Naive thymus-derived CD4-positive, alpha-beta T cell (primary cell): ENCODE measurements around the gene PFN4. TPM values are rescaled to one million over a fixed set of nuclear protein-coding genes. Genes with fewer than 3 reads are reported as not detected.
A peak's percentile ranks its signal among the peaks of the same experiment; 100 is the strongest.

Experiments
- ATAC-seq: fragments of 150-1000 bp; cut with Tn5 transposase; 2 replicates; pipeline ENCODE4 v1.10.0; 2021; ENCODE audit warnings: mild to moderate bottlenecking, moderate library complexity
- CTCF ChIA-PET: fragments of 350-600 bp; sonication (Branson Sonifier 250); formaldehyde crosslinking; loops from one replicate; lab custom pipeline; 2021; ENCODE audit warnings: antibody characterized with exemption; lab: Charles Lee
- POLR2A ChIA-PET: fragments of 350-600 bp; sonication (Branson Sonifier 250); formaldehyde crosslinking; loops from one replicate; lab custom pipeline; 2021; ENCODE audit warnings: antibody characterized with exemption, inconsistent platforms; lab: Charles Lee
- DNase-seq, 9 donors: peaks; one replicate each; pipeline versions ENCODE4 v3.0.0 to v3.0.0-alpha.2; 2020 to 2022; ENCODE audit warnings: mixed read lengths in 1 of 9
- H3K27ac ChIP-seq: one replicate; pipeline ENCODE4 v1.7.0; 2013; ENCODE audit warnings: mild to moderate bottlenecking, low read depth, low read length, moderate library complexity
- H3K27me3 ChIP-seq, 2 donors: one replicate each; pipeline ENCODE4 v1.7.0; 2013; ENCODE audit warnings: low read length in 2 of 2, mild to moderate bottlenecking in 2 of 2, moderate library complexity in 2 of 2; ENCODE audit not compliant: control insufficient read depth in 2 of 2, insufficient read depth in 2 of 2
- H3K36me3 ChIP-seq, 3 experiments: 1 replicate in 2 of 3; 2 replicates in 1 of 3; pipeline ENCODE4 v1.7.0; 2013; ENCODE audit warnings: low read length in 3 of 3, mild to moderate bottlenecking in 3 of 3, moderate library complexity in 1 of 3; ENCODE audit not compliant: insufficient read depth in 3 of 3, control insufficient read depth in 2 of 3
- H3K4me1 ChIP-seq, 2 donors: one replicate each; pipeline ENCODE4 v1.7.0; 2013; ENCODE audit warnings: low read length in 2 of 2, mild to moderate bottlenecking in 2 of 2, moderate library complexity in 1 of 2; ENCODE audit not compliant: control insufficient read depth in 2 of 2, insufficient read depth in 2 of 2
- H3K4me3 ChIP-seq: 2 replicates; pipeline ENCODE4 v1.7.0; 2013; ENCODE audit warnings: mild to moderate bottlenecking, low read length
- H3K9me3 ChIP-seq, 3 experiments: 1 replicate in 2 of 3; 2 replicates in 1 of 3; pipeline ENCODE4 v1.7.0; 2013; ENCODE audit warnings: low read length in 3 of 3; ENCODE audit not compliant: control insufficient read depth in 2 of 3
- H3K27ac Mint-ChIP-seq, 9 donors: one replicate each; pipeline ENCODE4 v1.8.0; 2020 to 2022; ENCODE audit warnings: mixed read lengths in 9 of 9, mild to moderate bottlenecking in 8 of 9, moderate library complexity in 5 of 9, inconsistent platforms in 2 of 9
- H3K27me3 Mint-ChIP-seq, 5 donors: one replicate each; pipeline ENCODE4 v1.8.0; 2021 to 2022; ENCODE audit warnings: mixed read lengths in 5 of 5, mild to moderate bottlenecking in 1 of 5
- H3K36me3 Mint-ChIP-seq, 5 donors: one replicate each; pipeline ENCODE4 v1.8.0; 2020 to 2022; ENCODE audit warnings: mixed read lengths in 5 of 5, mild to moderate bottlenecking in 3 of 5, inconsistent platforms in 1 of 5
- H3K4me1 Mint-ChIP-seq, 7 donors: one replicate each; pipeline ENCODE4 v1.8.0; 2020 to 2022; ENCODE audit warnings: mixed read lengths in 7 of 7, mild to moderate bottlenecking in 3 of 7, inconsistent platforms in 1 of 7
- H3K4me3 Mint-ChIP-seq, 10 donors: one replicate each; pipeline ENCODE4 v1.8.0; 2020 to 2022; ENCODE audit warnings: mild to moderate bottlenecking in 10 of 10, mixed read lengths in 10 of 10, moderate library complexity in 6 of 10, inconsistent platforms in 2 of 10
- H3K9me3 Mint-ChIP-seq, 11 donors: one replicate each; pipeline ENCODE4 v1.8.0; 2020 to 2022; ENCODE audit warnings: mixed read lengths in 11 of 11, mild to moderate bottlenecking in 4 of 11, inconsistent platforms in 1 of 11, moderate library complexity in 1 of 11
- intact Hi-C, 2 donors: fragments of 100-400 bp; cut with micrococcal nuclease; formaldehyde crosslinking; loops; one replicate each; pipeline ENCODE4 v1.15.1; 2023
- polyA plus RNA-seq, 2 donors: library from polyadenylated mRNA; unstranded; fragments of 300-500 nt; fragmentation: Illumina TruSeq; gene quantifications; one replicate each; pipeline ENCODE4 v1.2.3, GENCODE V29; 2021
- total RNA-seq, 6 experiments: library from RNA in 5 of 6; stranded (reverse) in 5 of 6; gene quantifications; 1 replicate in 5 of 6; 2 replicates in 1 of 6; pipeline ENCODE4 v1.2.3 and lab custom pipeline; 2021 to 2026

PFN4 gene
- total and polyA plus RNA-seq, 7 experiments from 2014 or later = not detected

GRCh38 chr2:24077535-24077877, 45.6 kb downstream of the PFN4 start:
- ATAC-seq (no peak), DNase-seq (no peak)
- peak overlapping the region; percentile 93 to 99 (median 98) for H3K4me3 Mint-ChIP-seq
- peak overlapping the region; percentile 77 to 99 (median 99) for H3K27ac Mint-ChIP-seq
- ChIA-PET CTCF (interaction anchor here (1.4 kb wide), 1 partner anchor 254 kb away, joined by 7 read pairs; no protein-coding TSS in a partner anchor), POLR2A (interaction anchor here (1.0 to 2.8 kb wide), 7 partner anchors 10 to 284 kb away, joined by 3 to 49 read pairs (median 3); partner anchors contain the start of genes ATAD2B, ITSN2 and WDCP)
- peaks cover 0 to 5% (median 4%) of the 10 kb centered on the region in 3 experiments for H3K36me3 ChIP-seq
- H3K4me1 ChIP-seq = peaks cover 13 to 21% of the 10 kb centered on the region in 2 donors
- H3K4me3 ChIP-seq = peak overlapping the region; percentile 97
- no peaks in the 10 kb centered on the region for H3K9me3 ChIP-seq
- H3K27ac ChIP-seq = peak overlapping the region; percentile 78
- no peaks in the 10 kb centered on the region for H3K27me3 ChIP-seq
- H3K9me3 Mint-ChIP-seq = no peaks in the 10 kb centered on the region
- H3K27me3 Mint-ChIP-seq = no peaks in the 10 kb centered on the region
- H3K36me3 Mint-ChIP-seq = peaks cover 4 to 22% (median 7%) of the 10 kb centered on the region in 5 donors
- H3K4me1 Mint-ChIP-seq = peaks cover 14 to 42% (median 38%) of the 10 kb centered on the region in 7 donors
- intact Hi-C loops = loop anchor here (2.0 to 5.0 kb wide), 7 partner anchors 283 to 1955 kb away; partner anchors contain the start of genes DTNB (in 1 of the 2), ITSN2 (in 1 of the 2), KLHL29 (in 1 of the 2) and NCOA1 (in 1 of the 2)

- Histone ChIP-seq H3K9me3 (no peaks in the 10 kb centered on the region), H3K4me3 (peak overlapping the region; percentile 97), H3K36me3 (peaks cover 0 to 10% (median 4%) of the 10 kb centered on the region in 3 experiments), H3K4me1 (peaks cover 13 to 21% of the 10 kb centered on the region in 2 donors), H3K27ac (peak overlapping the region; percentile 78), H3K27me3 (no peaks in the 10 kb centered on the region)
- Mint-ChIP-seq H3K27me3 (no peaks in the 10 kb centered on the region), H3K36me3 (peaks cover 0 to 21% (median 4%) of the 10 kb centered on the region in 5 donors), H3K9me3 (no peaks in the 10 kb centered on the region), H3K27ac (peak overlapping the region; percentile 96 to 99 (median 99)), H3K4me1 (peaks cover 14 to 47% (median 42%) of the 10 kb centered on the region in 7 donors), H3K4me3 (peak overlapping the region; percentile 93 to 99 (median 98))
- ChIA-PET CTCF (interaction anchor here (1.0 to 1.8 kb wide), 4 partner anchors 8 to 253 kb away, joined by 4 to 8 read pairs (median 6); partner anchors contain the start of genes ATAD2B, TP53I3 and WDCP), POLR2A (interaction anchor here (0.6 to 2.8 kb wide), 13 partner anchors 10 to 1300 kb away, joined by 3 to 49 read pairs (median 4); partner anchors contain the start of genes ATAD2B, ITSN2, UBXN2A and WDCP)
- ATAC-seq (no peak), DNase-seq (no peak)
- intact Hi-C loops = loop anchor here (1.0 to 5.0 kb wide), 18 partner anchors 7 to 1955 kb away; partner anchors contain the start of genes ATAD2B (in 2 of the 2), ITSN2 (in 2 of the 2), TP53I3 (in 2 of the 2) and UBXN2A (in 2 of the 2)
Measured at GRCh38 chr2:24076849-24077534, 46.1 kb downstream of the PFN4 start.

GRCh38 chr2:24075915-24076848, 47.0 kb downstream of the PFN4 start, which contains the start of gene SF3B6:
Gene SF3B6 (minus strand): TSS chr2:24076326. CDS start chr2:24076229, 97 bp downstream.
- Histone ChIP-seq H3K4me3 (peak within 1 kb of the TSS; percentile 97), H3K4me1 (peaks cover 13 to 21% of the 10 kb centered on the region in 2 donors), H3K27me3 (no peaks in the 10 kb centered on the region), H3K27ac (peak within 1 kb of the TSS; percentile 78), H3K9me3 (no peaks in the 10 kb centered on the region), H3K36me3 (peaks cover 0 to 16% (median 4%) of the 10 kb centered on the region in 3 experiments)
- ChIA-PET POLR2A (interaction anchor here (0.6 to 2.8 kb wide), 16 partner anchors 10 to 1301 kb away, joined by 3 to 49 read pairs (median 4); partner anchors contain the start of genes ATAD2B, FKBP1B, ITSN2 and UBXN2A), CTCF (interaction anchor here (1.0 to 1.8 kb wide), 4 partner anchors 9 to 253 kb away, joined by 4 to 8 read pairs (median 6); partner anchors contain the start of genes ATAD2B, TP53I3 and WDCP)
- Mint-ChIP-seq H3K36me3 (peaks cover 0 to 16% (median 4%) of the 10 kb centered on the region in 5 donors), H3K9me3 (no peaks in the 10 kb centered on the region), H3K27ac (peak within 1 kb of the TSS; percentile 96 to 99 (median 99)), H3K4me3 (peak within 1 kb of the TSS; percentile 93 to 99 (median 98)), H3K27me3 (no peaks in the 10 kb centered on the region), H3K4me1 (peaks cover 14 to 47% (median 42%) of the 10 kb centered on the region in 7 donors)
- DNase-seq (peak; percentile 97 to 100 (median 100)), ATAC-seq (peak; percentile 89)
- intact Hi-C loops = loop anchor here (1.0 to 5.0 kb wide), 18 partner anchors 8 to 1956 kb away; partner anchors contain the start of genes ATAD2B (in 2 of the 2), ITSN2 (in 2 of the 2), TP53I3 (in 2 of the 2) and UBXN2A (in 2 of the 2)

GRCh38 chr2:24075259-24075658, 47.9 kb downstream of the PFN4 start:
- ATAC-seq (no peak), DNase-seq (no peak)
- H3K9me3 ChIP-seq = no peaks in the 10 kb centered on the region
- Mint-ChIP-seq H3K27me3 (no peaks in the 10 kb centered on the region), H3K9me3 (no peaks in the 10 kb centered on the region), H3K27ac (peak overlapping the region; percentile 96 to 99 (median 99)), H3K4me3 (peak overlapping the region; percentile 93 to 99 (median 98)), H3K36me3 (peaks cover 0 to 12% (median 4%) of the 10 kb centered on the region in 5 donors), H3K4me1 (peaks cover 14 to 47% (median 42%) of the 10 kb centered on the region in 7 donors)
- peak overlapping the region; percentile 97 for H3K4me3 ChIP-seq
- intact Hi-C loops = loop anchor here (5.0 kb wide), 4 partner anchors 543 to 1957 kb away; partner anchors contain the start of genes DTNB (in 1 of the 2) and RAB10 (in 1 of the 2)
- H3K27me3 ChIP-seq = no peaks in the 10 kb centered on the region
- ChIA-PET POLR2A (interaction anchor here (1.4 to 2.8 kb wide), 4 partner anchors 9 to 149 kb away, joined by 6 to 49 read pairs (median 14); partner anchors contain the start of genes ATAD2B, FKBP1B and WDCP), CTCF (interaction anchor here (1.8 kb wide), 1 partner anchor 28 kb away, joined by 8 read pairs; the partner anchor contains the start of gene WDCP)
- H3K27ac ChIP-seq = peak overlapping the region; percentile 78
- H3K4me1 ChIP-seq = peaks cover 13 to 21% of the 10 kb centered on the region in 2 donors
- H3K36me3 ChIP-seq = peaks cover 3 to 21% (median 4%) of the 10 kb centered on the region in 3 experiments

- ChIA-PET CTCF (no interaction called here), POLR2A (interaction anchor here (0.7 to 1.3 kb wide), 3 partner anchors 9 to 147 kb away, joined by 3 to 5 read pairs (median 5); partner anchors contain the start of genes ATAD2B and WDCP)
- H3K4me3 ChIP-seq = no peak overlapping the region
- DNase-seq (no peak), ATAC-seq (no peak)
- Mint-ChIP-seq H3K27ac (peak overlapping the region in 3 of 9 donors; percentile 12 to 99 (median 48)), H3K36me3 (peaks cover 0 to 8% (median 6%) of the 10 kb centered on the region in 5 donors), H3K4me1 (peaks cover 14 to 47% (median 42%) of the 10 kb centered on the region in 7 donors), H3K27me3 (no peaks in the 10 kb centered on the region), H3K4me3 (peak overlapping the region in 5 of 10 donors; percentile 3 to 97 (median 29)), H3K9me3 (no peaks in the 10 kb centered on the region)
- peaks cover 4 to 33% (median 13%) of the 10 kb centered on the region in 3 experiments for H3K36me3 ChIP-seq
- no peaks in the 10 kb centered on the region for H3K27me3 ChIP-seq
- no peaks in the 10 kb centered on the region for H3K9me3 ChIP-seq
- H3K27ac ChIP-seq = no peak overlapping the region
- H3K4me1 ChIP-seq = peaks cover 13 to 21% of the 10 kb centered on the region in 2 donors
- intact Hi-C loops = no loop called here
Measured at GRCh38 chr2:24073816-24074215, 49.3 kb downstream of the PFN4 start.
